Hematopoietic multipotent progenitor cell treated with erythropoietin and hydrocortisone succinate and interleukin-3 and kit ligand, for 15 days (in vitro differentiated cells): ENCODE measurements around the gene CREB3L1.
A peak's percentile ranks its signal among the peaks of the same experiment; 100 is the strongest.
"Not testable (repeated sequence)": the region's sequence is repeated elsewhere in the genome, so short reads cannot be mapped to it uniquely, and the experiment has no call there.

Experiments used
- DNase-seq: peaks from one replicate; pipeline ENCODE4 v3.0.0-alpha.2; 2015; ENCODE audit warnings: low spot score

Gene CREB3L1

GRCh38 chr11:46249103-46249937 lies 28.1 kb upstream of the CREB3L1 start:
- DNase-seq: peak; percentile 72

- DNase-seq: peak; percentile 78
Observed at GRCh38 chr11:46249938-46250744, 27.3 kb upstream of the CREB3L1 start.

- DNase-seq: no peak
Observed at GRCh38 chr11:46250745-46251052, 26.8 kb upstream of the CREB3L1 start.

GRCh38 chr11:46251954-46252353 lies 25.5 kb upstream of the CREB3L1 start:
- DNase-seq: no peak

- DNase-seq: no peak
Observed at GRCh38 chr11:46252373-46252914, 25.0 kb upstream of the CREB3L1 start.

- DNase-seq: no peak
Observed at GRCh38 chr11:46253258-46254132, 24.0 kb upstream of the CREB3L1 start.

GRCh38 chr11:46254133-46254491 lies 23.4 kb upstream of the CREB3L1 start:
- DNase-seq: no peak

- peak; percentile 91 for DNase-seq
Observed at GRCh38 chr11:46256540-46257001, 20.9 kb upstream of the CREB3L1 start.

GRCh38 chr11:46259347-46259746 lies 18.1 kb upstream of the CREB3L1 start:
- not testable (repeated sequence) for DNase-seq

GRCh38 chr11:46259971-46260560 lies 17.4 kb upstream of the CREB3L1 start:
- no peak for DNase-seq

GRCh38 chr11:46263120-46263519 lies 14.3 kb upstream of the CREB3L1 start:
- no peak for DNase-seq

- no peak for DNase-seq
Observed at GRCh38 chr11:46264030-46264429, 13.4 kb upstream of the CREB3L1 start.

GRCh38 chr11:46264976-46265375 lies 12.5 kb upstream of the CREB3L1 start:
- no peak for DNase-seq

- DNase-seq: no peak
Observed at GRCh38 chr11:46265764-46266163, 11.7 kb upstream of the CREB3L1 start.

- DNase-seq: no peak
Observed at GRCh38 chr11:46267930-46268329, 9.5 kb upstream of the CREB3L1 start.

GRCh38 chr11:46270684-46271083 lies 6.8 kb upstream of the CREB3L1 start:
- DNase-seq: no peak

GRCh38 chr11:46271407-46271806 lies 6.1 kb upstream of the CREB3L1 start:
- DNase-seq: no peak

- DNase-seq: no peak
Observed at GRCh38 chr11:46271875-46272815, 5.3 kb upstream of the CREB3L1 start.

GRCh38 chr11:46272816-46273427 lies 4.5 kb upstream of the CREB3L1 start:
- DNase-seq: peak; percentile 25
